Naive B cell (primary cell): ENCODE results near the gene CAMTA2. TPM values are rescaled to one million over a fixed set of nuclear protein-coding genes. Genes with fewer than 3 reads are reported as not detected.
"Not testable (repeated sequence)": the region's sequence is repeated elsewhere in the genome, so short reads cannot be mapped to it uniquely, and the experiment has no call there.

Experiments
- ATAC-seq, 2 donors: fragments of 150-1000 bp; cut with Tn5 transposase; 2 replicates each; pipeline ENCODE4 v1.10.0; 2021; ENCODE audit warnings: low read depth in 2 of 2, mild to moderate bottlenecking in 2 of 2, moderate library complexity in 2 of 2
- DNase-seq: peaks from one replicate; pipeline ENCODE4 v3.0.0; 2022
- H3K27ac Mint-ChIP-seq, 6 donors: one replicate each; pipeline ENCODE4 v1.8.0; 2020 to 2022; ENCODE audit warnings: mild to moderate bottlenecking in 6 of 6, mixed read lengths in 6 of 6, moderate library complexity in 5 of 6, inconsistent platforms in 2 of 6
- H3K27me3 Mint-ChIP-seq, 3 donors: one replicate each; pipeline ENCODE4 v1.8.0; 2021 to 2022; ENCODE audit warnings: mixed read lengths in 3 of 3, mild to moderate bottlenecking in 1 of 3
- H3K36me3 Mint-ChIP-seq, 2 donors: one replicate each; pipeline ENCODE4 v1.8.0; 2020 to 2022; ENCODE audit warnings: mixed read lengths in 2 of 2, inconsistent platforms in 1 of 2, mild to moderate bottlenecking in 1 of 2
- H3K4me1 Mint-ChIP-seq, 3 donors: one replicate each; pipeline ENCODE4 v1.8.0; 2020 to 2022; ENCODE audit warnings: mixed read lengths in 3 of 3, inconsistent platforms in 1 of 3, mild to moderate bottlenecking in 1 of 3, moderate library complexity in 1 of 3
- H3K4me3 Mint-ChIP-seq, 8 donors: one replicate each; pipeline ENCODE4 v1.8.0; 2020 to 2022; ENCODE audit warnings: mild to moderate bottlenecking in 8 of 8, mixed read lengths in 8 of 8, moderate library complexity in 8 of 8, inconsistent platforms in 2 of 8
- H3K9me3 Mint-ChIP-seq, 7 donors: one replicate each; pipeline ENCODE4 v1.8.0; 2020 to 2022; ENCODE audit warnings: mixed read lengths in 7 of 7, mild to moderate bottlenecking in 5 of 7, inconsistent platforms in 2 of 7, moderate library complexity in 1 of 7
- polyA plus RNA-seq, 6 donors: library from polyadenylated mRNA; unstranded; fragments of 300-500 nt; fragmentation: Illumina TruSeq; gene quantifications; one replicate each; pipeline ENCODE4 v1.2.3, GENCODE V29; 2021; ENCODE audit warnings: low read depth in 6 of 6

The CAMTA2 gene
- polyA plus RNA-seq, 6 donors from 2014 or later: 3.3 to 16.7 (median 5.2) TPM

GRCh38 chr17:4937553-4937952 lies 49.9 kb downstream of the CAMTA2 start:
- Mint-ChIP-seq H3K9me3 (no peaks in the 10 kb centered on the region), H3K27ac (peak overlapping the region in 2 of 6 donors; percentile 22 to 58), H3K36me3 (peaks cover 5 to 12% of the 10 kb centered on the region in 2 donors), H3K4me3 (peak overlapping the region in 6 of 8 donors; percentile 8 to 99 (median 98)), H3K4me1 (peaks cover 54 to 66% (median 64%) of the 10 kb centered on the region in 3 donors), H3K27me3 (peaks cover 12 to 21% (median 19%) of the 10 kb centered on the region in 3 donors)
- no peak for DNase-seq
- ATAC-seq: no peak

- Mint-ChIP-seq H3K27me3 (peaks cover 12 to 30% (median 30%) of the 10 kb centered on the region in 3 donors), H3K36me3 (peaks cover 5% of the 10 kb centered on the region in 2 donors), H3K4me1 (peaks cover 52 to 64% (median 61%) of the 10 kb centered on the region in 3 donors), H3K27ac (peak overlapping the region in 2 of 6 donors; percentile 14 to 28), H3K9me3 (no peaks in the 10 kb centered on the region), H3K4me3 (peak overlapping the region in 2 of 8 donors; percentile 9 to 35)
- ATAC-seq: no peak
- DNase-seq: no peak
Measured at GRCh38 chr17:4936436-4936835, 51.0 kb downstream of the CAMTA2 start.

DNA sequence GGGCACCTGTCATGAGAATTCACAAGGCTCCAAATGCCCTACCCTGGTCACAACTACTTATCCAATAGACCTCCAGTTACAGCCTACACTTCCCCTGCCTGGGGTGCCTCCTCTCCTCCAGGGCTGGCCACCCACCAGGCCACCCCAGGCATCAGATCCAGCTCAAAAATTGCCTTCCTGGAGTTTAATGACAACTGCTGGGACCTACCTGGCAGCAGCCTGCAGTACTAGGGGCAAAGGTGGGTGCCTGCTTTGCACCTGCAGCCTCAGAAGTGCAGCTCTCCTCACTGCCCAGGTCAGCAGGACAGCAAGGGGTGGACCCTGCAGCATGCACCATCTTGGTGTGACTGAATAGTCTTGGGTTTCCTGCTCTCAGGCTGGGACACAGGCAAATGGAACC lies 51.8 kb downstream of the CAMTA2 start:
- Mint-ChIP-seq H3K36me3 (peaks cover 11 to 12% of the 10 kb centered on the region in 2 donors), H3K4me3 (no peak overlapping the region), H3K27me3 (peaks cover 15 to 36% (median 33%) of the 10 kb centered on the region in 3 donors), H3K9me3 (no peaks in the 10 kb centered on the region), H3K27ac (peak overlapping the region in 1 of 6 donors; percentile 52), H3K4me1 (peaks cover 50 to 63% (median 61%) of the 10 kb centered on the region in 3 donors)
- no peak for DNase-seq
- no peak for ATAC-seq

- no peaks in the 10 kb centered on the region for H3K9me3 Mint-ChIP-seq
- peak overlapping the region in 2 of 6 donors; percentile 42 to 45 for H3K27ac Mint-ChIP-seq
- H3K27me3 Mint-ChIP-seq: peaks cover 17 to 39% (median 33%) of the 10 kb centered on the region in 3 donors
- H3K36me3 Mint-ChIP-seq: peaks cover 7 to 21% of the 10 kb centered on the region in 2 donors
- peak overlapping the region in 1 of 8 donors; percentile 61 for H3K4me3 Mint-ChIP-seq
- peaks cover 49 to 59% (median 55%) of the 10 kb centered on the region in 3 donors for H3K4me1 Mint-ChIP-seq
- no peak for DNase-seq
- ATAC-seq: no peak
Measured at GRCh38 chr17:4934173-4934979, 53.1 kb downstream of the CAMTA2 start.

- DNase-seq (no peak), ATAC-seq (no peak)
- Mint-ChIP-seq H3K27ac (no peak overlapping the region), H3K4me1 (peaks cover 44 to 54% (median 47%) of the 10 kb centered on the region in 3 donors), H3K36me3 (peaks cover 7 to 21% of the 10 kb centered on the region in 2 donors), H3K9me3 (no peaks in the 10 kb centered on the region), H3K4me3 (no peak overlapping the region), H3K27me3 (peaks cover 17 to 39% (median 33%) of the 10 kb centered on the region in 3 donors)
Measured at GRCh38 chr17:4933646-4934045, 53.8 kb downstream of the CAMTA2 start.

DNA sequence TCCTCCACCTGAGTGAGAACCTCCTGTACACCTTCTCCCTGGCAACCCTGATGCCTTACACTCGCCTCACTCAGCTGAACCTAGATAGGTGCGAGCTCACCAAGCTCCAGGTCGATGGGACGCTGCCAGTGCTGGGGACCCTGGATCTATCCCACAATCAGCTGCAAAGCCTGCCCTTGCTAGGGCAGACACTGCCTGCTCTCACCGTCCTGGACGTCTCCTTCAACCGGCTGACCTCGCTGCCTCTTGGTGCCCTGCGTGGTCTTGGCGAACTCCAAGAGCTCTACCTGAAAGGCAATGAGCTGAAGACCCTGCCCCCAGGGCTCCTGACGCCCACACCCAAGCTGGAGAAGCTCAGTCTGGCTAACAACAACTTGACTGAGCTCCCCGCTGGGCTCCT lies 54.7 kb downstream of the CAMTA2 start:
- H3K27ac Mint-ChIP-seq: peak overlapping the region in 1 of 6 donors; percentile 84
- no peak for DNase-seq

DNA sequence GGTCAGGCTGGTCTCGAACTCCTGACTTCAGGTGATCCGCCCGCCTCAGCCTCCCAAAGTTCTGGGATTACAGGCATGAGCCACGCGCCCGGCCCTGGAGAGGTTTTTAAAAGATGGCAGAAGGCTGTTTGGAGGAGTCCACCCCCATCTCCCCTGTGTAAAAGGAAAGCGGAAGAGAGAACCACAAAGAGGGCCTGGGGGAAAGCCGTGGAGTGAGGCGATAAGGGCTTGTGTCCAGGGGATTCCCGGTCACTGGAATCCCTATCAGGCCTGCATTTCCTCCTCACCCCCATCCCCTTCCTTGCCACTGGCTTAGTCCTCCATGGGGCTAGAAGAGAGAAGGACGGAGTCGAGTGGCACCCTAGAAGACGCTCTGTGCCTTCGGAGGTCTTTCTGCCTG lies 55.5 kb downstream of the CAMTA2 start, which contains the start of gene GP1BA:
Gene GP1BA (plus strand): TSS at position 315 of the 400 bp plus-strand sequence. CDS start 328 bp downstream, outside the sequence.
- Mint-ChIP-seq H3K9me3 (no peaks in the 10 kb centered on the region), H3K27me3 (peaks cover 17 to 39% (median 33%) of the 10 kb centered on the region in 3 donors), H3K36me3 (peaks cover 7 to 21% of the 10 kb centered on the region in 2 donors), H3K4me3 (peak within 1 kb of the TSS in 4 of 8 donors; percentile 1 to 77 (median 58)), H3K4me1 (peaks cover 37 to 45% (median 40%) of the 10 kb centered on the region in 3 donors), H3K27ac (peak within 1 kb of the TSS in 2 of 6 donors; percentile 84 to 90)
- ATAC-seq: peak; percentile 41 to 47
- no peak for DNase-seq

More for the DNA sequence above, 54.7 kb downstream of the CAMTA2 start:
- H3K4me1 Mint-ChIP-seq: peaks cover 39 to 49% (median 40%) of the 10 kb centered on the region in 3 donors
- peak overlapping the region in 2 of 8 donors; percentile 44 to 61 for H3K4me3 Mint-ChIP-seq
- no peak for ATAC-seq
- peaks cover 17 to 39% (median 33%) of the 10 kb centered on the region in 3 donors for H3K27me3 Mint-ChIP-seq
- H3K36me3 Mint-ChIP-seq: peaks cover 7 to 21% of the 10 kb centered on the region in 2 donors
- H3K9me3 Mint-ChIP-seq: no peaks in the 10 kb centered on the region

- Mint-ChIP-seq H3K36me3 (peaks cover 11 to 21% of the 10 kb centered on the region in 2 donors), H3K27me3 (peaks cover 9 to 32% (median 26%) of the 10 kb centered on the region in 3 donors), H3K27ac (no peak overlapping the region), H3K9me3 (no peaks in the 10 kb centered on the region), H3K4me3 (no peak overlapping the region), H3K4me1 (peaks cover 25 to 35% (median 26%) of the 10 kb centered on the region in 3 donors)
- no peak for ATAC-seq
- DNase-seq: no peak
Measured at GRCh38 chr17:4928881-4929280, 58.6 kb downstream of the CAMTA2 start.

DNA sequence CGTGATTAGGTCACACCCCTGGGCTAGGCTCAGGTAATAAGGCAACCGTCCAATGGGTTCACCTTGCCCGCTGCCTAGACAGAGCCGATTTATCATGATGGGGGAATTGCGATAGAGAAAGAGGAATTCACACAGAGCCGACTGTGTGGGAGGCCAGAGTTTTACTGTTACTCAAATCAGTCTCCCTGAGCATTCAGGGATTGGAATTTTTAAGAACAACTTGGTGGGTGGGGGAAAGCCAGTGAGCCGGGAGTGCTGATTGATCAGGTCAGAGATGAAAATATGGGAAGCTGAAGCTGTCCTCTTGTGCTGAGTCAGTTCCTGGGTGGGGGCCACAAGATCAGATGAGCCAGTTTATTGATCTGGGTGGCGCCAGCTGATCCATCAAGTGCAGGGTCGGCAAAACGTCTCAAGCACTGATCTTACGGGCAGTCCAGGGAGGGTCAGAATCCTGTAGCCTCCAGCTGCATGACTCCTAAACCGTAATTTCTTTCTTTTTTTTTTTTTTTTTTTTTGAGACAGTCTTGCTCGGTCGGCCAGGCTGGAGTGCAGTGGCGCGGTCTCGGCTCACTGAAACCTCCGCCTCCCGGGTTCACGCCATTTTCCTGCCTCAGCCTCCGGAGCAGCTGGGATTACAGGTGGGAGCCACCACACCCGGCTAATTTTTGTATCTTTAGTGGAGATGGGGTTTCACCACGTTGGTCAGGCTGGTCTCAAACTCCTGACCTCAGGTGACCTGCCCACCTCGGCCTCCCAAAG lies 60.7 kb downstream of the CAMTA2 start:
- Mint-ChIP-seq H3K27ac (peak overlapping the region in 1 of 6 donors; percentile 25), H3K36me3 (peaks cover 11 to 19% of the 10 kb centered on the region in 2 donors), H3K4me1 (peaks cover 10 to 18% (median 11%) of the 10 kb centered on the region in 3 donors), H3K27me3 (peaks cover 6 to 12% (median 7%) of the 10 kb centered on the region in 3 donors)
- not testable (repeated sequence) for H3K9me3 Mint-ChIP-seq, H3K4me3 Mint-ChIP-seq, ATAC-seq, DNase-seq

- peaks cover 0 to 3% (median 0%) of the 10 kb centered on the region in 3 donors for H3K4me1 Mint-ChIP-seq
- no peak for ATAC-seq
- peak overlapping the region in 1 of 8 donors; percentile 5 for H3K4me3 Mint-ChIP-seq
- DNase-seq: no peak
- no peak overlapping the region for H3K27ac Mint-ChIP-seq
- H3K36me3 Mint-ChIP-seq: peaks cover 0 to under 1% of the 10 kb centered on the region in 2 donors
- no peaks in the 10 kb centered on the region for H3K27me3 Mint-ChIP-seq
- H3K9me3 Mint-ChIP-seq: no peaks in the 10 kb centered on the region
Measured at GRCh38 chr17:4921320-4921719, 66.2 kb downstream of the CAMTA2 start.

DNA sequence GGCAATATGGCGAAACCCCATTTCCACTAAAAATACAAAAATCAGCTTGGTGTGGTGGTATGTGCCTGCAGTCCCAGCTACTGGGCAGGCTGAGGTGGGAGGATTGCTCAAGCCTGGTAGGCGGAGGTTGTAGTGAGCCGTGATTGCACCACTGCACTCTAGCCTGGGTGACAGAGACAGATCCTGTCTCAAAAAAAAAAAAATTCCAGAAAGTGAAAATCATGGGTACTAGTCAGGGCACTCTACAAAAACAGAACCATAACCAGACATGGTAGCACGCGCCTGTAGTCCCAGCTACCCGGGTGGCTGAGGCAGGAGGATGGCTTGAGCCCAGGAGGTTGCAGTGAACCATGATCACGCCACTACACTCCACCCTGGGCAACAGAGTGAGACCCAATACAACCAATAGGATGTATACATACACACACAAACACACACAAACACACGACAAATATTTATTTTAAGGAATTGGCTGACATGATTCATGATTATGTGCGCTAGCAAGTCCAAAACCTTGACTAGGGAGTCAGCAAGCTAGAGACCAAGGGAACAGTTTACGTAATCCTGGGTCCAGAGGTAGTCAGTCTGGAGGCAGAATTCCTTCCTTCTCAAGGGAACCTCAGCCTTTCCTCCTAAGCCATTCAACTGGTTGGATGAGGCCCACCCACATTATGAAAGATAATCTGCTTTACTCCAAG lies 67.0 kb downstream of the CAMTA2 start:
- Mint-ChIP-seq H3K4me3 (no peak overlapping the region), H3K9me3 (no peaks in the 10 kb centered on the region), H3K27ac (no peak overlapping the region), H3K4me1 (peaks cover 0 to 3% (median 0%) of the 10 kb centered on the region in 3 donors), H3K36me3 (no peaks in the 10 kb centered on the region), H3K27me3 (no peaks in the 10 kb centered on the region)
- no peak for DNase-seq
- ATAC-seq: no peak

DNA sequence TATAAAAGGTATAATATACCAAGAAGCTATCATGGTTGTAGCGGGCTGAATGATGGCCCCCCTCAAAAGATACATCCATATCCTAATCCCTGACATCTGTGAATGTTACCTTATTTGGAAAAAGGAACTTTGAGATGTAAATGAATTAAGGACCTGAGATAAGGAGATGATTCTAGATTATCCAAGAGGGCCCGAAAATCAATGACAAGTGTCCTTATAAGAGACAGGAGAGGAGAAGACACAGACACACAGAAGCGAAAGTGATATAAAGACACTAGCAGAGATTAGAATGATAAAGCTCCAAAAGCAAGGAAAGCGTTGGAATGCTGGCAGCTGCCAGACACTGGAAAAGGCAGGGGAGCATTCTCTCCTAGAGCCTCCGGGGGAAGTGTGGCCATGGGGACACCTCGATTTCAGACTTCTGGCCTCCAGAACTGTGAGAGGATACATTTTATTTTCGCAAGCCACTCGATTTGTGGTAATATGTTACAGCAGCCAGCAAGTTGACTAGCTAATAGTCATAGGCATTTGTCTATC lies 67.9 kb downstream of the CAMTA2 start:
- Mint-ChIP-seq H3K4me1 (peaks cover 0 to 2% (median 0%) of the 10 kb centered on the region in 3 donors), H3K36me3 (no peaks in the 10 kb centered on the region), H3K27ac (no peak overlapping the region), H3K9me3 (no peaks in the 10 kb centered on the region), H3K27me3 (no peaks in the 10 kb centered on the region), H3K4me3 (no peak overlapping the region)
- ATAC-seq (no peak), DNase-seq (no peak)
